ENCODE measurements around the gene WAS. TPM values are rescaled to one million over a fixed set of nuclear protein-coding genes. Genes with fewer than 3 reads are reported as not detected.

The WAS gene
- total RNA-seq, 1 experiment from 2014 or later, result 0.24 TPM

DNA sequence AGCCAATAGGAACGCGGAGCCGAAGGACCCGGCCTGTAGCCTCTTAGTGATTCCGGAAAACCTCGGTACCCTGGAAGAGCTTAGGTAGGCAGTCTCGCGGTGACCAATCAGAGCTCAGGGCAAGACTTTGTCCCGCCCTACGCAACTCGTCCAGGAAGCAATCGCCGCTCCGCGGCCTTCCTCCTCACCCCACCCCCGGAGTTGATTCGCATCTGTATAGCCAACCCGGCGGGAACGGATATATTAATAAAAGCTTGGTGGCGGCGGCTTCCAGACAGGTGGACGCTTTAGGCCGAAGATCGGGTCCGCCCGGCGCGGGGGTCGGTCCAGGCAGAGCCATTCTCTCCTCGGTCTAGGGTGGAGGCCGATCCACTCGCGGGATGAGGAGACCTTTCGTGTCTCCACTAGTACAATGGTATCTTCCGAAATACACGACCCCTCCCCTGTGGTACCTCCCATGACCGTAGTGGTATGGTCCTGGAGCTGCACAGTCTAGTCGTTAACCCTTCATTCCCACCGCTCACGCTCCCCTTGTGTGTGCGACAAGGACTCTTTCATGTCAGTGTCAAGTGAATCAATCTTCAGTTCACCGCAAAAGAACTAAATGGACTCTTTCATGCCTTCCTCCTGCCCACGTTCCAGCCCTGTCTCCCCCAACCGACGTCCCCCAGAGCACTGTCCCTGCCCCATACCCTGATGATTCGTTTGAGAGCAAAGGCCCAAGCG, 53.8 kb downstream of the WAS start:
- no peak overlapping the region; the same call in 1 of the 2 replicates for H3K14ac ChIP-seq (ENCODE audit: insufficient read depth, low read length)
- no peaks in the 10 kb centered on the region for H4K20me1 ChIP-seq (ENCODE audit: control insufficient read depth, insufficient read depth, insufficient read length)
- peak; percentile 95 for DNase-seq
- H4K8ac ChIP-seq (replicated peaks; ENCODE audit: insufficient read length, low read depth, low read length), result no peak overlapping the region
- H3K9ac ChIP-seq (ENCODE audit: extremely low read depth, insufficient read length, low read length), result peak overlapping the region; percentile 84
- H2BK12ac ChIP-seq (ENCODE audit: insufficient read length, low read depth, low read length), result no peak overlapping the region
- peak overlapping the region; percentile 71 for H3K4me2 ChIP-seq (ENCODE audit: insufficient read depth, insufficient read length, low read length)
- peaks cover 3 to 7% (median 6%) of the 10 kb centered on the region in 3 experiments; a peak in 4 of 7 replicates for H3K36me3 Mint-ChIP-seq (ENCODE audit: insufficient read depth in 1 of 3, low read depth in 3 of 3)
- H3K79me1 ChIP-seq (ENCODE audit: insufficient read depth, low read depth, low read length, poor library complexity, severe bottlenecking), result no peaks in the 10 kb centered on the region
- WGBS (ENCODE audit: extremely low coverage, insufficient read length, low lambda C conversion rate), result no CpG with 5 or more reads among the region's 48 CpGs
- H3T11ph ChIP-seq (ENCODE audit: low read length), result no peak overlapping the region
- H4K91ac ChIP-seq (ENCODE audit: insufficient read length, low read depth, low read length), result no peak overlapping the region
- H3K79me2 ChIP-seq (ENCODE audit: insufficient read depth, low read length), result no peaks in the 10 kb centered on the region
- H3K18ac ChIP-seq (ENCODE audit: insufficient read length, low read depth, low read length), result peak overlapping the region; percentile 65
- no peak overlapping the region for H2AFZ ChIP-seq (ENCODE audit: low read length)
- peaks cover 3% of the 10 kb centered on the region for H3K27me3 Mint-ChIP-seq (ENCODE audit: low read depth)
- no peak overlapping the region for H3K4ac ChIP-seq (ENCODE audit: low read depth, low read length)
- H3K27me3 ChIP-seq (ENCODE audit: insufficient read depth, low read length), result no peaks in the 10 kb centered on the region
- no peak overlapping the region for H2AK5ac ChIP-seq (ENCODE audit: insufficient read length, low read length)
- H3K23ac ChIP-seq (ENCODE audit: insufficient read length, low read depth, low read length), result no peak overlapping the region
- no peak overlapping the region for H2BK120ac ChIP-seq (ENCODE audit: low read depth, low read length, poor library complexity, severe bottlenecking)
- H3K23me2 ChIP-seq (ENCODE audit: insufficient read length, low read depth, low read length, poor library complexity, severe bottlenecking), result peaks cover 4% of the 10 kb centered on the region
- H2BK15ac ChIP-seq (ENCODE audit: low read depth, low read length), result no peak overlapping the region
- no peak for TF ChIP-seq CTCF (conservative IDR thresholded peaks at IDR 0.05)
- no peaks in the 10 kb centered on the region; the same call in none of the 2 replicates for H3K4me1 ChIP-seq (ENCODE audit: insufficient read depth, low read length)
- peak overlapping the region; percentile 82 to 87 for H3K4me3 Mint-ChIP-seq
- peaks cover 0 to 14% of the 10 kb centered on the region in 2 experiments; a peak in 3 of 4 replicates for H3K4me1 Mint-ChIP-seq
- H2BK20ac ChIP-seq (ENCODE audit: low read depth, low read length, poor library complexity, severe bottlenecking), result no peak overlapping the region
- peak overlapping the region; percentile 93 to 98 (median 96) for H3K27ac Mint-ChIP-seq
- no peak overlapping the region for H3K56ac ChIP-seq (ENCODE audit: insufficient read length, low read depth, low read length)
- H2BK5ac ChIP-seq (ENCODE audit: insufficient read length, low read length), result no peak overlapping the region
- peaks cover 64 to 78% of the 10 kb centered on the region in 2 experiments for H3K9me3 Mint-ChIP-seq
- no peak overlapping the region for H4K5ac ChIP-seq (ENCODE audit: insufficient read length, low read depth, low read length)
- peaks cover 28% of the 10 kb centered on the region for H3K9me3 ChIP-seq (ENCODE audit: control insufficient read depth, low read depth, low read length)
- peak overlapping the region; percentile 62 for H3K27ac ChIP-seq (ENCODE audit: insufficient read length, low read depth, low read length)
